Neural progenitor cell (in vitro differentiated cells): Measurements from ENCODE around the gene DNM2.
"Not testable (repeated sequence)": the region's sequence is repeated elsewhere in the genome, so short reads cannot be mapped to it uniquely, and the experiment has no call there.

ENCODE experiments used
- EZH2 ChIP-seq: fragments of 200-600 bp; sonication (generic); IDR thresholded peaks from 2 replicates; pipeline ENCODE4 v1.6.1; 2017; ENCODE audit warnings: antibody characterized with exemption, mild to moderate bottlenecking, moderate library complexity
- EZH2phosphoT487 ChIP-seq: fragments of 200-600 bp; sonication (generic); IDR thresholded peaks from 2 replicates; pipeline ENCODE4 v1.6.1; 2017; ENCODE audit warnings: antibody characterized with exemption
- TF ChIP-seq, protein P1 (sequence below): fragments of 200-600 bp; sonication (generic); IDR thresholded peaks from 2 replicates; pipeline ENCODE4 v1.5.1; 2017; ENCODE audit warnings: antibody characterized with exemption, mild to moderate bottlenecking

GRCh38 chr19:10877608-10878007 lies 159.7 kb downstream of the DNM2 start:
- TF ChIP-seq, protein P1, sequence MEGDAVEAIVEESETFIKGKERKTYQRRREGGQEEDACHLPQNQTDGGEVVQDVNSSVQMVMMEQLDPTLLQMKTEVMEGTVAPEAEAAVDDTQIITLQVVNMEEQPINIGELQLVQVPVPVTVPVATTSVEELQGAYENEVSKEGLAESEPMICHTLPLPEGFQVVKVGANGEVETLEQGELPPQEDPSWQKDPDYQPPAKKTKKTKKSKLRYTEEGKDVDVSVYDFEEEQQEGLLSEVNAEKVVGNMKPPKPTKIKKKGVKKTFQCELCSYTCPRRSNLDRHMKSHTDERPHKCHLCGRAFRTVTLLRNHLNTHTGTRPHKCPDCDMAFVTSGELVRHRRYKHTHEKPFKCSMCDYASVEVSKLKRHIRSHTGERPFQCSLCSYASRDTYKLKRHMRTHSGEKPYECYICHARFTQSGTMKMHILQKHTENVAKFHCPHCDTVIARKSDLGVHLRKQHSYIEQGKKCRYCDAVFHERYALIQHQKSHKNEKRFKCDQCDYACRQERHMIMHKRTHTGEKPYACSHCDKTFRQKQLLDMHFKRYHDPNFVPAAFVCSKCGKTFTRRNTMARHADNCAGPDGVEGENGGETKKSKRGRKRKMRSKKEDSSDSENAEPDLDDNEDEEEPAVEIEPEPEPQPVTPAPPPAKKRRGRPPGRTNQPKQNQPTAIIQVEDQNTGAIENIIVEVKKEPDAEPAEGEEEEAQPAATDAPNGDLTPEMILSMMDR = not testable (repeated sequence)
- TF ChIP-seq EZH2, EZH2phosphoT487: not testable (repeated sequence)
